Kidney epithelial cell (primary cell): ENCODE results near the gene GNAT2. TPM values are rescaled to one million over a fixed set of nuclear protein-coding genes. Genes with fewer than 3 reads are reported as not detected.

ENCODE experiments used
- DNase-seq: peaks from one replicate; pipeline ENCODE4 v3.0.0-alpha.2; 2010; ENCODE audit warnings: low read depth
- H3K27me3 ChIP-seq: 2 replicates; pipeline ENCODE4 v1.6.0; 2011; ENCODE audit warnings: low read length; ENCODE audit not compliant: control insufficient read depth, insufficient read depth
- H3K36me3 ChIP-seq: 2 replicates; pipeline ENCODE4 v1.5.1; 2011; ENCODE audit warnings: low read length; ENCODE audit not compliant: control insufficient read depth, insufficient read depth
- H3K4me3 ChIP-seq: 2 replicates; pipeline ENCODE4 v1.5.1; 2011; ENCODE audit warnings: low read depth, mild to moderate bottlenecking, control low read depth, low read length
- CTCF ChIP-seq: IDR thresholded peaks from 2 replicates; pipeline ENCODE4 v1.5.1; 2011; ENCODE audit warnings: mild to moderate bottlenecking, moderate library complexity, low read length, control low read depth, inconsistent platforms; ENCODE audit not compliant: insufficient read depth, poor library complexity, severe bottlenecking
- total RNA-seq: library from RNA; depleted of rRNA; stranded (reverse); fragments of >200 nt; gene quantifications from 2 replicates; pipeline ENCODE4 v1.2.3, GENCODE V29; 2015

Gene GNAT2
- total RNA-seq, 1 donor from 2014 or later: not detected

GRCh38 chr1:109636201-109636952, 17.0 kb upstream of the GNAT2 start:
- DNase-seq: no peak
- no peaks in the 10 kb centered on the region for H3K27me3 ChIP-seq
- TF ChIP-seq CTCF: no peak
- no peaks in the 10 kb centered on the region for H3K36me3 ChIP-seq
- no peak overlapping the region for H3K4me3 ChIP-seq

DNA sequence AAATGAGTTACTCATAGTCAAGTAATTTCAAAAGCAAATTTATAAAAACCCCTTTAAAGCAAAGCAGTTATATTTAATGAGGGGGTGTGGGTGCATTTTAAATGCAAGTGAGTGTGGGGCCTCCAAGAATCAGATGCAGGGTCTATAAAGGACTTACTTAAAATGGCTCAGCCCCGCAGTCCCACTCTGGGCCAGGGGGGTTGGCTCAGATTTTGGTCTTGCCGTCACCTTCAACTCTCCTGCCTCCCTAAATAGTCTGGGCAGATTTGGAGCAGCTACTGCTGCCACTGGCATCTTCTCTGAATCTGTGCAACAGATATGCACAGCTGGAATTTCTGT, 16.4 kb upstream of the GNAT2 start:
- DNase-seq: no peak
- Histone ChIP-seq H3K4me3 (no peak overlapping the region), H3K36me3 (no peaks in the 10 kb centered on the region), H3K27me3 (no peaks in the 10 kb centered on the region)
- no peak for TF ChIP-seq CTCF

DNA sequence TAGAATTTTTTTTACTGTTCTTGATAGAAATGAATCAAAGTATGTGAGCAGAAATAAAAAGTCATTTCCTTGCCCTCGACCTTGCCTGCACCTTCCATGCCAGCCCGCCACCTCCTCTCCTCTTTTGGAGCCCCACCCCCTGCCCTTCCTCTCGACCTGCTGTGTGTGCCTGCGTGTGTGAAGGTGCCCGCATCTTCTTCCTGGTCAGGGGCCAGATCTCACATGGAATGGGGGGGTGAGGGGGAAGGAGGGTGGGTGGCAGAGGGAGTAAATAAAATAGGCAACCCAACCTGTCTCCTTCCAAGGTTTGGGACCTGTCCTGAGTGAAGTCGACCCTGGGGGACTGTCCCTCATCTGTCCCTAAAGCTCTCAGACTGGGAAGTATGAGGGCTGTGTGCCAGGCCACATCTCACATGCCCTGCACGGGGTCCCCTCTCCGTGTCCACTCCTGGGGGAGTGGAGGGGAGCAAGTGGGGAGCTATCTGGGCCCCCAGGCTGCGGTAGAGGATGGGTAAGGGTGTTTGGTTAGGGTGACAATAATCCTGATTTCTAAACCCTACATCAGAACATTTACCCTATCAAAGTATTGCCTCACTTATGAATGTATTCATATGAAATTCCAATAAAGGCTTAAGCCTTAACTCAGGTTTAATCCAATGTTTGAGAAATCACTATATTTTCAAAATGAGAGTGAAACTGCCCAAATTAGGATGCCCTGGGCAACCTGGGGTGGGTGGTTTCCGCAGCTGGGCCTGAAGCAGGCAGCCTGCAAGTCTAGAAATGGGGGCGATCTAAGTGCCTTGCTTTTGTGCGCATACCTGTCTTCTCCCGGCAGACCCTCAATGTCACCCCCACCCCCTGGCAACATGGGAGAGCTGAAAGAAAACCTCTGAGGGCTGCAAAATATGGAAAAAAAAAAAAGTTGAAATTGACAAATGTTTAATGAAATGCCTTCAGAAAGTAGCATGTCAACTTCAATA, 15.6 kb upstream of the GNAT2 start:
- DNase-seq: no peak
- no peak for TF ChIP-seq CTCF
- Histone ChIP-seq H3K27me3 (no peaks in the 10 kb centered on the region), H3K36me3 (peaks cover 2% of the 10 kb centered on the region), H3K4me3 (no peak overlapping the region)

GRCh38 chr1:109634292-109634691, 14.9 kb upstream of the GNAT2 start:
- H3K36me3 ChIP-seq: peaks cover 6% of the 10 kb centered on the region
- DNase-seq: no peak
- no peaks in the 10 kb centered on the region for H3K27me3 ChIP-seq
- no peak for TF ChIP-seq CTCF
- no peak overlapping the region for H3K4me3 ChIP-seq

GRCh38 chr1:109632671-109633346, 13.4 kb upstream of the GNAT2 start:
- Histone ChIP-seq H3K36me3 (peaks cover 11% of the 10 kb centered on the region), H3K4me3 (no peak overlapping the region), H3K27me3 (no peaks in the 10 kb centered on the region)
- no peak for DNase-seq
- TF ChIP-seq CTCF: no peak
